PC-3 (cell line): ENCODE data around the gene ZNF260. TPM values are rescaled to one million over a fixed set of nuclear protein-coding genes. Genes with fewer than 3 reads are reported as not detected.
A peak's percentile ranks its signal among the peaks of the same experiment; 100 is the strongest.
"Not testable (repeated sequence)": the region's sequence is repeated elsewhere in the genome, so short reads cannot be mapped to it uniquely, and the experiment has no call there.

Experiments used
- ATAC-seq: fragments of 200-7000 bp; cut with Tn5 transposase; 2 replicates; pipeline ENCODE4 v1.9.1; 2020; ENCODE audit warnings: mild to moderate bottlenecking, moderate library complexity
- BruUV-seq: library from RNA; stranded (reverse); fragments of 400-500 nt; replicated peaks from 2 replicates; lab custom pipeline; 2021; lab: Mats Ljungman, UMichigan
- CTCF ChIA-PET: fragments of 300-600 bp; sonication (Branson Sonifier 250); formaldehyde crosslinking; loops from one replicate; lab custom pipeline; 2022; ENCODE audit warnings: antibody characterized with exemption; lab: Charles Lee
- POLR2A ChIA-PET: fragments of 300-600 bp; sonication (Branson Sonifier 250); formaldehyde crosslinking; loops from one replicate; lab custom pipeline; 2022; ENCODE audit warnings: antibody characterized with exemption; ENCODE audit not compliant: unreplicated experiment; lab: Charles Lee
- DNase-seq: peaks from one replicate; pipeline ENCODE4 v3.0.0-alpha.2; 2015
- H2AFZ ChIP-seq: fragments of 300-600 bp; sonication (generic); 2 replicates; pipeline ENCODE4 v1.6.0; 2016; ENCODE audit warnings: antibody characterized with exemption, low read length
- H3F3A ChIP-seq: fragments of 300-600 bp; sonication (generic); one replicate; pipeline ENCODE4 v1.6.0; 2017; ENCODE audit warnings: antibody characterized with exemption, low read length, control low read depth, mild to moderate bottlenecking; ENCODE audit not compliant: unreplicated experiment
- H3K27ac ChIP-seq: fragments of 300-600 bp; sonication (generic); 2 replicates; pipeline ENCODE4 v1.5.1; 2016; ENCODE audit warnings: mild to moderate bottlenecking, low read length
- H3K27me3 ChIP-seq: fragments of 300-600 bp; sonication (generic); 2 replicates; pipeline ENCODE4 v1.6.1; 2016; ENCODE audit warnings: low read length, mixed read lengths
- H3K36me3 ChIP-seq: fragments of 300-600 bp; sonication (generic); 2 replicates; pipeline ENCODE4 v1.6.1; 2016; ENCODE audit warnings: low read depth, mixed run types, low read length, mixed read lengths
- H3K4me1 ChIP-seq: fragments of 300-600 bp; sonication (generic); 2 replicates; pipeline ENCODE4 v1.5.1; 2016; ENCODE audit warnings: low read length; ENCODE audit not compliant: insufficient read depth
- H3K4me2 ChIP-seq: fragments of 300-600 bp; sonication (generic); 2 replicates; pipeline ENCODE4 v1.6.0; 2016; ENCODE audit warnings: low read length
- H3K4me3 ChIP-seq: fragments of 300-600 bp; sonication (generic); 2 replicates; pipeline ENCODE4 v1.5.1; 2016; ENCODE audit warnings: mild to moderate bottlenecking, low read length, mixed read lengths
- H3K79me2 ChIP-seq: fragments of 300-600 bp; sonication (generic); 2 replicates; pipeline ENCODE4 v1.6.1; 2017; ENCODE audit warnings: low read length, mixed read lengths
- H3K9ac ChIP-seq: fragments of 300-600 bp; sonication (generic); 2 replicates; pipeline ENCODE4 v1.6.0; 2016; ENCODE audit warnings: mild to moderate bottlenecking, low read length
- H3K9me2 ChIP-seq: fragments of 300-600 bp; sonication (generic); replicated peaks from 2 replicates; pipeline ENCODE4 v1.6.1; 2016; ENCODE audit warnings: mixed run types, low read length, mixed read lengths
- H3K9me3 ChIP-seq: fragments of 300-600 bp; sonication (generic); 2 replicates; pipeline ENCODE4 v1.6.1; 2016; ENCODE audit warnings: low read length, mixed read lengths
- H4K20me1 ChIP-seq: fragments of 300-600 bp; sonication (generic); 2 replicates; pipeline ENCODE4 v1.6.1; 2016; ENCODE audit warnings: low read length, mixed read lengths
- EZH2 ChIP-seq: fragments of 300-600 bp; sonication (generic); IDR thresholded peaks from one replicate; pipeline ENCODE4 v1.6.1; 2017; ENCODE audit warnings: antibody characterized with exemption, mild to moderate bottlenecking, low read length; ENCODE audit not compliant: unreplicated experiment
- EZH2phosphoT487 ChIP-seq: fragments of 300-600 bp; sonication (generic); IDR thresholded peaks from 2 replicates; pipeline ENCODE4 v1.6.1; 2018; ENCODE audit warnings: mild to moderate bottlenecking, antibody characterized with exemption, low read length, borderline replicate concordance
- intact Hi-C: fragments of 100-400 bp; cut with micrococcal nuclease; formaldehyde crosslinking; loops from 2 replicates; pipeline ENCODE4 v1.9.0; 2023
- total RNA-seq: library from RNA; depleted of rRNA; stranded (reverse); fragments of >200 nt; gene quantifications from 2 replicates; pipeline ENCODE4 v1.2.3, GENCODE V29; 2014
- TF ChIP-seq, protein P1 (sequence below): fragments of 300-600 bp; sonication (generic); conservative IDR thresholded peaks from 2 replicates; pipeline ENCODE4 v1.5.1; 2017; ENCODE audit warnings: antibody characterized with exemption, low read depth, mild to moderate bottlenecking, low read length

ZNF260 gene
- total RNA-seq, 1 experiment from 2014 or later = 5.5 TPM

DNA sequence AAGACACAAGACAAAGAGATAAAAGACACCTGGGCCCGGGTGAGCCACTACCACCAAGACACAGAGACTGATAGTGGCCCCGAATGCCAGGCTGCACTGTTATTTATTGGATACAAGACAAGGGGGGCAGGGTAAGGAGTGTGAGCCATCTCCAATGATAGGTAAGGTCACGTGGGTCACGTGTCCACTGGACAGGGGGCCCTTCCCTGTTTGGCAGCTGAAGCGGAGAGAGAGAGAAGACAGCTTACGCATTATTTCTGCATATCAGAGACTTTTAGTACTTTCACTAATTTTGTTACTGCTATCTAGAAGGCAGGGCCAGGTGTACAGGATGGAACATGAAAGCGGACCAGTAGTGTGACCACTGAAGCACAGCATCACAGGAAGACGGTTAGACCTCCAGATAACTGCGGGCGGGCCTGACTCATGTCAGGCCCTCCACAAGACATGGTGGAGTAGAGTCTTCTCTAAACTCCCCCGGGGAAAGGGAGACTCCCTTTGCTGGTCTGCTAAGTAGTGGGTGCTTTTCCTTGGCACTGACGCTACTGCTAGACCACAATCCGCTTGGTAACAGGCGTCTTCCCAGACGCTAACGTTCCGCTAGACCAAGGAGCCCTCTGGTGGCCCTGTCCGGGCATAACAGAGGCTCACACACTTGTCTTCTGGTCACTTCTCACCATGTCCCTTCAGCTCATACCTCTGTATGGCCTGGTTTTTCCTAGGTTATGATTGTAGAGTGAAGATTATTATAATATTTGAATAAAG is 35.2 kb downstream of the ZNF260 start:
- BruUV-seq, H3K27me3 ChIP-seq, H3F3A ChIP-seq, H3K4me2 ChIP-seq, H3K27ac ChIP-seq, H4K20me1 ChIP-seq, CTCF ChIA-PET, H3K4me3 ChIP-seq, H3K4me1 ChIP-seq, H2AFZ ChIP-seq, H3K9me3 ChIP-seq, ATAC-seq, POLR2A ChIA-PET, H3K9me2 ChIP-seq, H3K9ac ChIP-seq, H3K36me3 ChIP-seq: not testable (repeated sequence)
- H3K79me2 ChIP-seq = peaks cover 11% of the 10 kb centered on the region
- DNase-seq = peak; percentile 25
- TF ChIP-seq, protein P1, sequence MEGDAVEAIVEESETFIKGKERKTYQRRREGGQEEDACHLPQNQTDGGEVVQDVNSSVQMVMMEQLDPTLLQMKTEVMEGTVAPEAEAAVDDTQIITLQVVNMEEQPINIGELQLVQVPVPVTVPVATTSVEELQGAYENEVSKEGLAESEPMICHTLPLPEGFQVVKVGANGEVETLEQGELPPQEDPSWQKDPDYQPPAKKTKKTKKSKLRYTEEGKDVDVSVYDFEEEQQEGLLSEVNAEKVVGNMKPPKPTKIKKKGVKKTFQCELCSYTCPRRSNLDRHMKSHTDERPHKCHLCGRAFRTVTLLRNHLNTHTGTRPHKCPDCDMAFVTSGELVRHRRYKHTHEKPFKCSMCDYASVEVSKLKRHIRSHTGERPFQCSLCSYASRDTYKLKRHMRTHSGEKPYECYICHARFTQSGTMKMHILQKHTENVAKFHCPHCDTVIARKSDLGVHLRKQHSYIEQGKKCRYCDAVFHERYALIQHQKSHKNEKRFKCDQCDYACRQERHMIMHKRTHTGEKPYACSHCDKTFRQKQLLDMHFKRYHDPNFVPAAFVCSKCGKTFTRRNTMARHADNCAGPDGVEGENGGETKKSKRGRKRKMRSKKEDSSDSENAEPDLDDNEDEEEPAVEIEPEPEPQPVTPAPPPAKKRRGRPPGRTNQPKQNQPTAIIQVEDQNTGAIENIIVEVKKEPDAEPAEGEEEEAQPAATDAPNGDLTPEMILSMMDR = peak; percentile 32; the same call in 1 of the 2 replicates
- intact Hi-C loops = loop anchor here (5.0 kb wide), 1 partner anchor 301 kb away; no protein-coding TSS in a partner anchor

DNA sequence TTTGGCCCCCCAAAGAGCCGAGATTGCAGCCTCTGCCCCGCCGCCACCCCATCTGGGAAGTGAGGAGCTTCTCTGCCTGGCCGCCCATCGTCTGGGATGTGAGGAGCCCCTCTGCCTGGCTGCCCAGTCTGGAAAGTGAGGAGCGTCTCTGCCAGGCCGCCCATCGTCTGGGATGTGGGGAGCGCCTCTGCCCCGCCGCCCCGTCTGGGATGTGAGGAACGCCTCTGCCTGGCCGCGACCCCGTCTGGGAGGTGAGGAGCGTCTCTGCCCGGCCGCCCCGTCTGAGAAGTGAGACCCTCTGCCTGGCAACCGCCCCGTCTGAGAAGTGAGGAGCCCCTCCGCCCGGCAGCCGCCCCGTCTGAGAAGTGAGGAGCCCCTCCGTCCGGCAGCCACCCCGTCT is 37.2 kb downstream of the ZNF260 start:
- H4K20me1 ChIP-seq, H2AFZ ChIP-seq, H3K4me3 ChIP-seq, H3K4me1 ChIP-seq, H3K27me3 ChIP-seq, CTCF ChIA-PET, H3K36me3 ChIP-seq, H3K9ac ChIP-seq, H3K27ac ChIP-seq, H3K9me2 ChIP-seq, H3K9me3 ChIP-seq, DNase-seq, H3F3A ChIP-seq, BruUV-seq, ATAC-seq, POLR2A ChIA-PET, H3K4me2 ChIP-seq: not testable (repeated sequence)
- intact Hi-C loops = loop anchor here (5.0 kb wide), 1 partner anchor 299 kb away; no protein-coding TSS in a partner anchor
- peaks cover 30% of the 10 kb centered on the region for H3K79me2 ChIP-seq

DNA sequence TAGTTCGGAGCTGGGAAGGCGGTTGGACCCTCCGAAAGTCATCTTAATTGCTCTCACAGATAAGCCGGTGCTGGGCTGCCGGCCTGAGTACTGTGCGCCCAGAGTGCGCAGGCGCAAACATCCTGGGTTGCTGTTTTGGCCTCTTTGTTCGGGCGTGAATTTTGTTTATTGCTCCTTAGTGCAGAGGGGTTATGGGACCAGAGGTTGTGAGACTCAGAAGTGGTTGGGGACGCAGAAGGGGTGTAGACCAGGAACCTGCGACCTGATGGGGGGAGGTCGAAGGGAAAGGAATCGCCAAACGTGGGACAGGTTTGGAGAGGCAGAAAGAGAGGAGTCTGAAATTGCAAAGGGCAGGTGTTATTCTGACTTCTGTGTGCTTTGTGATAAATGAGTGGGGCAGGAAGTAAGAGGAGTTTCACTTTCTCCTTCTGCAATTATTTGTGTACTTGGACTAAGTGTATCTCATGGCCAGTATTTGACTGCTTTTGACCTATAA is 38.1 kb downstream of the ZNF260 start:
- peak; percentile 85 for ATAC-seq
- TF ChIP-seq, protein P1 = no peak
- TF ChIP-seq EZH2phosphoT487 (no peak), EZH2 (no peak)
- Histone ChIP-seq H3F3A (no peaks in the 10 kb centered on the region), H3K4me3 (peak overlapping the region; percentile 96), H3K9me2 (no peaks in the 10 kb centered on the region), H3K79me2 (peaks cover 30% of the 10 kb centered on the region), H2AFZ (peak overlapping the region; percentile 99), H3K36me3 (peaks cover 12% of the 10 kb centered on the region; the same call in 1 of the 2 replicates), H3K9me3 (no peaks in the 10 kb centered on the region), H4K20me1 (no peaks in the 10 kb centered on the region), H3K27ac (peak overlapping the region; percentile 83), H3K27me3 (no peaks in the 10 kb centered on the region), H3K4me1 (no peaks in the 10 kb centered on the region), H3K9ac (peak overlapping the region; percentile 94), H3K4me2 (peak overlapping the region; percentile 97)
- intact Hi-C loops = loop anchor here (5.0 kb wide), 1 partner anchor 298 kb away; no protein-coding TSS in a partner anchor
- ChIA-PET CTCF (no interaction called here), POLR2A (interaction anchor here (0.6 kb wide), 1 partner anchor 70 kb away, joined by 4 read pairs; no protein-coding TSS in a partner anchor)
- BruUV-seq = no TSS peak
- peak; percentile 82 for DNase-seq
